Neural progenitor cell (in vitro differentiated cells): ENCODE measurements around the gene TUFT1. TPM values are rescaled to one million over a fixed set of nuclear protein-coding genes. Genes with fewer than 3 reads are reported as not detected.

Experiments
- DNase-seq: peaks from one replicate; pipeline ENCODE4 v3.0.0-alpha.2; 2016; ENCODE audit warnings: low spot score
- H2AFZ ChIP-seq: fragments of 200-600 bp; sonication (generic); replicated peaks from 2 replicates; pipeline ENCODE4 v1.6.1; 2016; ENCODE audit warnings: antibody characterized with exemption
- H3F3A ChIP-seq: fragments of 200-600 bp; sonication (generic); 2 replicates; pipeline ENCODE4 v1.6.1; 2016; ENCODE audit warnings: antibody characterized with exemption, low read depth
- H3K27ac ChIP-seq: fragments of 200-600 bp; sonication (generic); 2 replicates; pipeline ENCODE4 v1.5.1; 2016; ENCODE audit warnings: mild to moderate bottlenecking
- H3K27me3 ChIP-seq: fragments of 200-600 bp; sonication (generic); 2 replicates; pipeline ENCODE4 v1.6.1; 2016; ENCODE audit warnings: mild to moderate bottlenecking, moderate library complexity
- H3K36me3 ChIP-seq: fragments of 200-600 bp; sonication (generic); 2 replicates; pipeline ENCODE4 v1.5.1; 2016
- H3K4me1 ChIP-seq: fragments of 200-600 bp; sonication (generic); 2 replicates; pipeline ENCODE4 v1.6.1; 2016; ENCODE audit warnings: mixed run types
- H3K4me2 ChIP-seq: fragments of 200-600 bp; sonication (generic); 2 replicates; pipeline ENCODE4 v1.6.1; 2016
- H3K4me3 ChIP-seq: fragments of 200-600 bp; sonication (generic); 2 replicates; pipeline ENCODE4 v1.5.1; 2016
- H3K79me2 ChIP-seq: fragments of 200-600 bp; sonication (generic); 2 replicates; pipeline ENCODE4 v1.6.1; 2016; ENCODE audit warnings: low read depth
- H3K9ac ChIP-seq: fragments of 200-600 bp; sonication (generic); 2 replicates; pipeline ENCODE4 v1.6.1; 2016
- H3K9me3 ChIP-seq: fragments of 200-600 bp; sonication (generic); 2 replicates; pipeline ENCODE4 v1.5.1; 2016; ENCODE audit warnings: low read depth
- H4K20me1 ChIP-seq: fragments of 200-600 bp; sonication (generic); 2 replicates; pipeline ENCODE4 v1.6.1; 2016; ENCODE audit warnings: low read depth
- H3K27ac Mint-ChIP-seq: 3 replicates; pipeline ENCODE4 v1.8.0; 2021; ENCODE audit warnings: mixed read lengths
- H3K27me3 Mint-ChIP-seq: 2 replicates; pipeline ENCODE4 v1.8.0; 2022; ENCODE audit warnings: low read depth, mild to moderate bottlenecking, inconsistent platforms, moderate library complexity, mixed read lengths; ENCODE audit not compliant: insufficient read depth
- H3K36me3 Mint-ChIP-seq: 3 replicates; pipeline ENCODE4 v1.8.0; 2021; ENCODE audit warnings: mixed read lengths
- H3K4me1 Mint-ChIP-seq: 3 replicates; pipeline ENCODE4 v1.8.0; 2021; ENCODE audit warnings: mixed read lengths
- H3K4me3 Mint-ChIP-seq: 3 replicates; pipeline ENCODE4 v1.8.0; 2021; ENCODE audit warnings: mild to moderate bottlenecking, moderate library complexity, mixed read lengths
- H3K9me3 Mint-ChIP-seq: 3 replicates; pipeline ENCODE4 v1.8.0; 2020; ENCODE audit warnings: mixed read lengths
- EZH2 ChIP-seq: fragments of 200-600 bp; sonication (generic); IDR thresholded peaks from 2 replicates; pipeline ENCODE4 v1.6.1; 2017; ENCODE audit warnings: antibody characterized with exemption, mild to moderate bottlenecking, moderate library complexity
- EZH2phosphoT487 ChIP-seq: fragments of 200-600 bp; sonication (generic); IDR thresholded peaks from 2 replicates; pipeline ENCODE4 v1.6.1; 2017; ENCODE audit warnings: antibody characterized with exemption
- total RNA-seq: library from RNA; depleted of rRNA; stranded (reverse); fragments of >200 nt; gene quantifications from 2 replicates; pipeline ENCODE4 v1.2.3, GENCODE V29; 2015; ENCODE audit warnings: low replicate concordance
- TF ChIP-seq, protein P1 (sequence below): fragments of 200-600 bp; sonication (generic); IDR thresholded peaks from 2 replicates; pipeline ENCODE4 v1.5.1; 2017; ENCODE audit warnings: antibody characterized with exemption, mild to moderate bottlenecking

Gene TUFT1
- total RNA-seq, 1 donor from 2014 or later: 9.3 TPM

DNA sequence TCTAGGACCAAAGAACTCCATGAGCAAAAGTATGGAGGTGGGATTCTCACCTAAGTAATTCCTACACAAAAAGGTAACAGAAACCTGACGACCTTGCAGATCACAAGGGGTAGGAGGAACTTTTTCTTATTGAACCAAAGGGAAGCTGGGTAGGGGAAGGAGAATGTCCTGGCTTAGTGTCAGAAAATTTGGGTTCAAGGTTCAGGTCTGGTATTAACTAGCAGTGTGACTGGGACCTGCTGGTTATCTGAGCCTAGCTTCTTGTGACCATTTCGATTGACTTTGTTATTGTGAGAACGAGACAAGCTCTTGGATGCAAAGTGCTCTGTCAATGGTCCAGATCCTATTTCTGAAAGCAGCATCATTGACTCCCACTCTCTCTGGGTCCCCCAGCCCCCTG is 66.7 kb downstream of the TUFT1 start:
- H4K20me1 ChIP-seq: no peaks in the 10 kb centered on the region
- no peak for TF ChIP-seq EZH2
- TF ChIP-seq, protein P1, sequence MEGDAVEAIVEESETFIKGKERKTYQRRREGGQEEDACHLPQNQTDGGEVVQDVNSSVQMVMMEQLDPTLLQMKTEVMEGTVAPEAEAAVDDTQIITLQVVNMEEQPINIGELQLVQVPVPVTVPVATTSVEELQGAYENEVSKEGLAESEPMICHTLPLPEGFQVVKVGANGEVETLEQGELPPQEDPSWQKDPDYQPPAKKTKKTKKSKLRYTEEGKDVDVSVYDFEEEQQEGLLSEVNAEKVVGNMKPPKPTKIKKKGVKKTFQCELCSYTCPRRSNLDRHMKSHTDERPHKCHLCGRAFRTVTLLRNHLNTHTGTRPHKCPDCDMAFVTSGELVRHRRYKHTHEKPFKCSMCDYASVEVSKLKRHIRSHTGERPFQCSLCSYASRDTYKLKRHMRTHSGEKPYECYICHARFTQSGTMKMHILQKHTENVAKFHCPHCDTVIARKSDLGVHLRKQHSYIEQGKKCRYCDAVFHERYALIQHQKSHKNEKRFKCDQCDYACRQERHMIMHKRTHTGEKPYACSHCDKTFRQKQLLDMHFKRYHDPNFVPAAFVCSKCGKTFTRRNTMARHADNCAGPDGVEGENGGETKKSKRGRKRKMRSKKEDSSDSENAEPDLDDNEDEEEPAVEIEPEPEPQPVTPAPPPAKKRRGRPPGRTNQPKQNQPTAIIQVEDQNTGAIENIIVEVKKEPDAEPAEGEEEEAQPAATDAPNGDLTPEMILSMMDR: no peak
- TF ChIP-seq EZH2phosphoT487: no peak
- Mint-ChIP-seq H3K4me1 (peaks cover 8% of the 10 kb centered on the region), H3K9me3 (no peaks in the 10 kb centered on the region), H3K27me3 (no peaks in the 10 kb centered on the region), H3K36me3 (no peaks in the 10 kb centered on the region), H3K27ac (no peak overlapping the region), H3K4me3 (no peak overlapping the region)
- no peaks in the 10 kb centered on the region for H3K36me3 ChIP-seq
- H3K4me1 ChIP-seq: no peaks in the 10 kb centered on the region
- H2AFZ ChIP-seq: no peak overlapping the region
- H3K4me2 ChIP-seq: no peak overlapping the region
- H3K79me2 ChIP-seq: no peaks in the 10 kb centered on the region
- no peak for DNase-seq
- H3K9ac ChIP-seq: no peak overlapping the region
- no peak overlapping the region for H3K4me3 ChIP-seq
- H3K27ac ChIP-seq: no peak overlapping the region
- H3K27me3 ChIP-seq: no peaks in the 10 kb centered on the region
- no peaks in the 10 kb centered on the region for H3K9me3 ChIP-seq
- H3F3A ChIP-seq: no peaks in the 10 kb centered on the region

DNA sequence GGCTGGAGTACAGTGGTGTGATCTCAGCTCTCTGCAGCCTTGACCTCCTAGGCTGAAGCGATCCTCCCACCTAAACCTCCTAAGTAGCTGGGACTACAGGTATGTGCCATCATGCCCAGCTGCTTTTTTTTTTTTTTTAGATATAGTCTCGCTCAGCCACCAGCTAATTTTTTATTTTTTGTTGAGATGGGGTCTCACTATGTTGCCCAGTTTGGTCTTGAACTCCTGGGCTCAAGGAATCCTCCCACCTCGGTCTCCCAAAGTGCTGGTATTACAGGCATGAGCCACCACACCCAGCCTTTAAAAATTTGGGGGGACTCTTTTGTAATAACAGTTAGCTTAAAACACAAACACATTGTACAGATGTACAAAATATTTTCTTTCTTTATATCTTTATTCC is 70.0 kb downstream of the TUFT1 start:
- no peaks in the 10 kb centered on the region for H3K4me1 ChIP-seq
- peaks cover 30% of the 10 kb centered on the region for H3K79me2 ChIP-seq
- H3K27ac Mint-ChIP-seq: no peak overlapping the region
- H3K4me1 Mint-ChIP-seq: peaks cover 18% of the 10 kb centered on the region
- H3K4me3 ChIP-seq: no peak overlapping the region
- no peak overlapping the region for H3K9ac ChIP-seq
- H3K36me3 Mint-ChIP-seq: no peaks in the 10 kb centered on the region
- H3K27me3 Mint-ChIP-seq: no peaks in the 10 kb centered on the region
- no peaks in the 10 kb centered on the region for H3K27me3 ChIP-seq
- DNase-seq: no peak
- H3K9me3 Mint-ChIP-seq: no peaks in the 10 kb centered on the region
- no peak overlapping the region for H3K4me3 Mint-ChIP-seq
- no peaks in the 10 kb centered on the region for H3F3A ChIP-seq
- no peak overlapping the region for H3K4me2 ChIP-seq
- no peak overlapping the region for H3K27ac ChIP-seq
- H2AFZ ChIP-seq: no peak overlapping the region
- TF ChIP-seq EZH2phosphoT487 (no peak), EZH2 (no peak)
- TF ChIP-seq, protein P1: no peak
- H4K20me1 ChIP-seq: peaks cover 23% of the 10 kb centered on the region
- H3K9me3 ChIP-seq: no peaks in the 10 kb centered on the region
- no peaks in the 10 kb centered on the region for H3K36me3 ChIP-seq

DNA sequence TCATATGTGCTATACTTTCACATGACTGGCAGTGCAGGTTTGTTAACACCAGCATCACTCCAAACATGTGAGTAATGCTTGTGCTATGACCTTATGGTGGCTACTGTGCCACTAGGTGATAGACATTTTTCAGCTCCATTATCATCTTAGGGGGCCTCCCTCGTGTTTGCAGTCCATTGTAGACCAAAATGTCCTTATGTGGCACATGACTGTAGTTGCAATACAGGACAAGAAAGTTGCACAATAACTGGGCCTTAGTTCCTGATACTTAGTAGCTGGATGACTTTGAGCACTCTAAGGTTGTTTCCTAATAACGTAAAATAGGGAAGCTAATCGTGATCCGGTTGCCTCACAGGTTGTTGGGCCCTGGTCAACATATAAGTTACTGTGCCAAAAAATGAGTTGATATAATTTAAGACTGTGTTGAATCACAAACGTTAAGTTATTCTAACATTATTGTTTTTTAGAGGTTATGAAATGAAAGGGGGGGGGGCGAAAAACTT is 71.2 kb downstream of the TUFT1 start:
- Histone ChIP-seq H3K4me3 (peak overlapping the region; percentile 86), H4K20me1 (peaks cover 35% of the 10 kb centered on the region), H3K4me2 (no peak overlapping the region), H3K4me1 (no peaks in the 10 kb centered on the region), H3K27me3 (no peaks in the 10 kb centered on the region), H3K27ac (no peak overlapping the region), H2AFZ (peak overlapping the region; percentile 51), H3K79me2 (peaks cover 42% of the 10 kb centered on the region), H3F3A (no peaks in the 10 kb centered on the region), H3K36me3 (no peaks in the 10 kb centered on the region), H3K9ac (no peak overlapping the region), H3K9me3 (no peaks in the 10 kb centered on the region)
- peaks cover 23% of the 10 kb centered on the region for H3K4me1 Mint-ChIP-seq
- TF ChIP-seq EZH2 (no peak), EZH2phosphoT487 (no peak)
- TF ChIP-seq, protein P1: no peak
- no peak for DNase-seq
- peaks cover 2% of the 10 kb centered on the region for H3K36me3 Mint-ChIP-seq
- H3K9me3 Mint-ChIP-seq: no peaks in the 10 kb centered on the region
- peak overlapping the region; percentile 78 for H3K27ac Mint-ChIP-seq
- no peaks in the 10 kb centered on the region for H3K27me3 Mint-ChIP-seq
- H3K4me3 Mint-ChIP-seq: peak overlapping the region; percentile 96
